Tibial nerve (tissue), 4 donors: Measurements from ENCODE around the gene AUTS2.

ENCODE experiments used
- CTCF ChIP-seq, 5 experiments: fragments of 200-600 bp in 3 of 5; fragments of 450-650 bp in 2 of 5; sonication (generic) in 3 of 5; IDR thresholded peaks; one replicate each; pipeline ENCODE4 v1.5.1; 2016 to 2019; ENCODE audit warnings: antibody characterized with exemption in 5 of 5, mild to moderate bottlenecking in 3 of 5, moderate library complexity in 2 of 5
- EP300 ChIP-seq, 2 donors: sonication (generic); formaldehyde crosslinking; IDR thresholded peaks; one replicate each; pipeline ENCODE4 v1.6.1; 2017; ENCODE audit warnings: antibody characterized with exemption in 2 of 2, mild to moderate bottlenecking in 1 of 2

DNA sequence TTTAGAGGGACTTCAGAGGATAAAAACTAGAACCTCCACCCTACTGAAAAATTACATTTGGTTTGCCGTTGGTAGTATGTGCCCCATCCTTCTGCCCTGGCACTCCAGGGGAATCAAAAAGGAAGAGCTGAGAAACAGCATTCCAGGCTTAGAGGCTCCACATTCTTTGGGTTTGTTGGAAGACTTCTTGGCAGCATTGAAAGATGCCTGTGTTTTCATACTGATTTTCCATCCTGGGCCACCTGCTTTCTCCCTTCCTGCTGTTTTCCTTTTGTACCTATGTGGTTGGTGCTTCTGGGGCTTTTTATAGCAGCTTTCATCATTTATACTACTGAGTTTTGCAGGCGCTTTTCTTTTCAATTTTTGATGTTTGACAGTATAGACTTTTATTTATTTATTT is 61.7 kb downstream of the AUTS2 start:
- TF ChIP-seq CTCF (IDR thresholded peaks at IDR 0.05) (no peak), EP300 (IDR thresholded peaks at IDR 0.05) (no peak)
